Measurements from ENCODE around the gene SLC35F4. TPM values are rescaled to one million over a fixed set of nuclear protein-coding genes. Genes with fewer than 3 reads are reported as not detected.

The SLC35F4 gene
- total and polyA plus RNA-seq, 2 of the 8 experiments (the other 6 are each of a cell fraction or from before 2014, with no cell fraction given) = not detected

GRCh38 chr14:57771801-57772200 is 94.1 kb downstream of the SLC35F4 start:
- no peak overlapping the region for H3K4me3 ChIP-seq (ENCODE audit: extremely low read depth in 1 of 4, insufficient read depth in 2 of 4, low read depth in 3 of 4, low read length in 4 of 4)
- FAIRE-seq = no peak
- H3K27ac ChIP-seq (ENCODE audit: low read depth, low read length) = no peak overlapping the region

More at GRCh38 chr14:57771801-57772200, 94.1 kb downstream of the SLC35F4 start:
- peaks cover 0 to 2% of the 10 kb centered on the region in 2 experiments for H4K20me1 ChIP-seq (replicated peaks in 1 of 2; ENCODE audit: control insufficient read depth in 1 of 2, insufficient read depth in 2 of 2, low read length in 2 of 2)
- CTCF ChIA-PET (ENCODE audit: partially characterized antibody) = no interaction called here
- H2BK5ac ChIP-seq (ENCODE audit: low read depth, low read length) = no peak overlapping the region
- H3K14ac ChIP-seq (ENCODE audit: insufficient read length) = no peak overlapping the region
- H2BK20ac ChIP-seq (ENCODE audit: low read length) = no peak overlapping the region
- TF ChIP-seq CTCF (IDR thresholded peaks at IDR 0.05; ENCODE audit: control extremely low read depth in 1 of 3, insufficient read depth in 1 of 3, low read depth in 1 of 3, low read length in 3 of 3) = no peak
- no peak for TF ChIP-seq CREB1 (IDR thresholded peaks at IDR 0.05)
- TF ChIP-seq E2F6 (IDR thresholded peaks at IDR 0.05) = no peak
- no peak for TF ChIP-seq SUZ12 (IDR thresholded peaks at IDR 0.05; ENCODE audit: low read length)
- no peak for TF ChIP-seq ASH2L (IDR thresholded peaks at IDR 0.05; ENCODE audit: low read length)
- TF ChIP-seq NANOG (IDR thresholded peaks at IDR 0.05; ENCODE audit: insufficient read depth, low read depth, low read length, poor library complexity, severe bottlenecking) = no peak
- no peak for TF ChIP-seq GABPA (IDR thresholded peaks at IDR 0.05; ENCODE audit: borderline replicate concordance, insufficient read depth, low read length)
- TF ChIP-seq SIN3A (conservative IDR thresholded peaks at IDR 0.05 in 1 of 2, IDR thresholded peaks at IDR 0.05 in 1 of 2; ENCODE audit: low read depth in 1 of 2, low read length in 2 of 2) = no peak
- no peak overlapping the region for H2BK120ac ChIP-seq (replicated peaks; ENCODE audit: low read depth, low read length)
- DNase-seq (ENCODE audit: low read depth in 1 of 2, low spot score in 2 of 2) = no peak
- H3K79me2 ChIP-seq (ENCODE audit: control insufficient read depth in 1 of 2, insufficient read depth in 2 of 2, low read length in 2 of 2) = no peaks in the 10 kb centered on the region
- H3K27me3 ChIP-seq (replicated peaks in 1 of 4; ENCODE audit: control insufficient read depth in 3 of 4, extremely low read depth in 1 of 4, insufficient read depth in 3 of 4, low read length in 3 of 4) = no peaks in the 10 kb centered on the region
- POLR2A ChIA-PET (ENCODE audit: partially characterized antibody) = no interaction called here
- no peak overlapping the region for H2BK12ac ChIP-seq (ENCODE audit: low read depth, low read length)
- H4K8ac ChIP-seq (ENCODE audit: extremely low read depth, insufficient read depth, low read length) = no peak overlapping the region
- H3K9ac ChIP-seq (replicated peaks in 1 of 4; ENCODE audit: extremely low read depth in 1 of 4, low read depth in 3 of 4, low read length in 3 of 4) = no peak overlapping the region
- no peaks in the 10 kb centered on the region for H3K4me1 ChIP-seq (replicated peaks in 1 of 4; ENCODE audit: control insufficient read depth in 3 of 4, insufficient read depth in 4 of 4, low read length in 3 of 4)
- no peak overlapping the region for H3K4me2 ChIP-seq (ENCODE audit: insufficient read depth in 1 of 2, low read depth in 2 of 2, low read length in 2 of 2)
- no peaks in the 10 kb centered on the region for H3K36me3 ChIP-seq (ENCODE audit: control insufficient read depth in 2 of 4, insufficient read depth in 4 of 4, low read length in 3 of 4)
- no peak overlapping the region for H4K91ac ChIP-seq (replicated peaks; ENCODE audit: insufficient read length, low read length)
- no peak overlapping the region for H2AK5ac ChIP-seq (ENCODE audit: low read depth, low read length)
- H3K56ac ChIP-seq (replicated peaks; ENCODE audit: insufficient read length, low read depth, low read length) = no peak overlapping the region
- no peak overlapping the region for H4K5ac ChIP-seq (ENCODE audit: insufficient read length, low read depth, low read length)
- H3K9me3 ChIP-seq (ENCODE audit: insufficient read depth in 2 of 2, low read depth in 1 of 2, low read length in 1 of 2) = 0 out of 4 replicates have a peak, but pooled peaks cover 0 to 2% of the 10 kb centered on the region in 2 experiments
- no peak overlapping the region for H3K23ac ChIP-seq (ENCODE audit: insufficient read length)
- no peak overlapping the region for H2BK15ac ChIP-seq (ENCODE audit: low read length)
- 94% methylated on average over 4 of the region's 4 CpGs; no CpG with 5 or more reads in 1 of the 2 experiments for WGBS, 2 experiments (ENCODE audit: extremely low coverage in 1 of 2, insufficient coverage in 1 of 2, insufficient read length in 1 of 2, insufficient replicate concordance in 2 of 2, low coverage in 1 of 2, low lambda C conversion rate in 2 of 2, missing lambda C conversion rate in 1 of 2)
- no peak overlapping the region for H3K18ac ChIP-seq (ENCODE audit: extremely low read depth, low read length)
- H3K79me1 ChIP-seq (ENCODE audit: low read depth, low read length) = no peaks in the 10 kb centered on the region
- H3K4ac ChIP-seq (replicated peaks; ENCODE audit: insufficient read length, low read depth, low read length) = no peak overlapping the region
- H3K23me2 ChIP-seq (ENCODE audit: low read depth, low read length) = no peaks in the 10 kb centered on the region; the same call in 1 of the 2 replicates
- H2AFZ ChIP-seq (ENCODE audit: low read length) = no peak overlapping the region
